ENCODE measurements around the gene MSH3.

DNA sequence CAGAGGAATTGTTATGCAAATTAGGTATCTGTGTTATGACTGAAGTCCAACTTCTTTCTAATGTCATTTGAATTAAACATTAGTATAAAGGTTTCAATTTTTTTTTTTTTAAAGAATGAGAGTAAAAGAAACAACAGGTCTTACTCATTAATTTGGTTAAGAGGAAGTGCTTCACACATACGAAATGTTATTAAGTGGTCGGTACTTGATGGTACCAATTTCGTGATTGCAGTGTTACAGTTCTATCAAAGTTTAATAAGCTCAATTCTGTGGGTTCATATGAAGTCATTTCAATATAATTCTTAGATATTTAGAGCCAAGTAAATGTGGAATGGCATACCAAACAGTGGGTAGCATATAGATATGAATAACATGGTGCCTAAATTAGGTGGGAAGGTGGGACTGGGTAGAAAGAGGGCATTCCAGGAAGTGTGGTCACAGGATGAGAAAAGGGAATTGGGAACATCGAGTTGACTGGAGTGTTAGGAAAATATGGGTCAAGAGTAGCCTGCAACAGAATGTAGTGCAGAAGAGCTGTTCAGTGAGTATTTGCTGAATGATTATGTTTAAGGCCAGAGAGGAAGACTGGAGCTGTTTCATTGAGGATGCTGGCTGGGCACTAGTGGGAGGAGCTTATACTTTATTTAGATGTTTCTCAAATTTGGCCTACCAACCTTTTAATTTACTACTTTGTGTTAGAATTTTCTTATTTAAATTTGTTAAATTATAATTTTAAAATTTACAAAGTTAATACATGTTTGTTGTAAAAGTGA, 34.4 kb downstream of the MSH3 start:
- TF ChIP-seq, protein P1, sequence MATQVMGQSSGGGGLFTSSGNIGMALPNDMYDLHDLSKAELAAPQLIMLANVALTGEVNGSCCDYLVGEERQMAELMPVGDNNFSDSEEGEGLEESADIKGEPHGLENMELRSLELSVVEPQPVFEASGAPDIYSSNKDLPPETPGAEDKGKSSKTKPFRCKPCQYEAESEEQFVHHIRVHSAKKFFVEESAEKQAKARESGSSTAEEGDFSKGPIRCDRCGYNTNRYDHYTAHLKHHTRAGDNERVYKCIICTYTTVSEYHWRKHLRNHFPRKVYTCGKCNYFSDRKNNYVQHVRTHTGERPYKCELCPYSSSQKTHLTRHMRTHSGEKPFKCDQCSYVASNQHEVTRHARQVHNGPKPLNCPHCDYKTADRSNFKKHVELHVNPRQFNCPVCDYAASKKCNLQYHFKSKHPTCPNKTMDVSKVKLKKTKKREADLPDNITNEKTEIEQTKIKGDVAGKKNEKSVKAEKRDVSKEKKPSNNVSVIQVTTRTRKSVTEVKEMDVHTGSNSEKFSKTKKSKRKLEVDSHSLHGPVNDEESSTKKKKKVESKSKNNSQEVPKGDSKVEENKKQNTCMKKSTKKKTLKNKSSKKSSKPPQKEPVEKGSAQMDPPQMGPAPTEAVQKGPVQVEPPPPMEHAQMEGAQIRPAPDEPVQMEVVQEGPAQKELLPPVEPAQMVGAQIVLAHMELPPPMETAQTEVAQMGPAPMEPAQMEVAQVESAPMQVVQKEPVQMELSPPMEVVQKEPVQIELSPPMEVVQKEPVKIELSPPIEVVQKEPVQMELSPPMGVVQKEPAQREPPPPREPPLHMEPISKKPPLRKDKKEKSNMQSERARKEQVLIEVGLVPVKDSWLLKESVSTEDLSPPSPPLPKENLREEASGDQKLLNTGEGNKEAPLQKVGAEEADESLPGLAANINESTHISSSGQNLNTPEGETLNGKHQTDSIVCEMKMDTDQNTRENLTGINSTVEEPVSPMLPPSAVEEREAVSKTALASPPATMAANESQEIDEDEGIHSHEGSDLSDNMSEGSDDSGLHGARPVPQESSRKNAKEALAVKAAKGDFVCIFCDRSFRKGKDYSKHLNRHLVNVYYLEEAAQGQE (tag by site-specific recombination; IDR thresholded peaks at IDR 0.05), result no peak
- TF ChIP-seq, protein P2, sequence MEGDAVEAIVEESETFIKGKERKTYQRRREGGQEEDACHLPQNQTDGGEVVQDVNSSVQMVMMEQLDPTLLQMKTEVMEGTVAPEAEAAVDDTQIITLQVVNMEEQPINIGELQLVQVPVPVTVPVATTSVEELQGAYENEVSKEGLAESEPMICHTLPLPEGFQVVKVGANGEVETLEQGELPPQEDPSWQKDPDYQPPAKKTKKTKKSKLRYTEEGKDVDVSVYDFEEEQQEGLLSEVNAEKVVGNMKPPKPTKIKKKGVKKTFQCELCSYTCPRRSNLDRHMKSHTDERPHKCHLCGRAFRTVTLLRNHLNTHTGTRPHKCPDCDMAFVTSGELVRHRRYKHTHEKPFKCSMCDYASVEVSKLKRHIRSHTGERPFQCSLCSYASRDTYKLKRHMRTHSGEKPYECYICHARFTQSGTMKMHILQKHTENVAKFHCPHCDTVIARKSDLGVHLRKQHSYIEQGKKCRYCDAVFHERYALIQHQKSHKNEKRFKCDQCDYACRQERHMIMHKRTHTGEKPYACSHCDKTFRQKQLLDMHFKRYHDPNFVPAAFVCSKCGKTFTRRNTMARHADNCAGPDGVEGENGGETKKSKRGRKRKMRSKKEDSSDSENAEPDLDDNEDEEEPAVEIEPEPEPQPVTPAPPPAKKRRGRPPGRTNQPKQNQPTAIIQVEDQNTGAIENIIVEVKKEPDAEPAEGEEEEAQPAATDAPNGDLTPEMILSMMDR (tag by site-specific recombination; IDR thresholded peaks at IDR 0.05), result no peak
- TF ChIP-seq, protein P3, sequence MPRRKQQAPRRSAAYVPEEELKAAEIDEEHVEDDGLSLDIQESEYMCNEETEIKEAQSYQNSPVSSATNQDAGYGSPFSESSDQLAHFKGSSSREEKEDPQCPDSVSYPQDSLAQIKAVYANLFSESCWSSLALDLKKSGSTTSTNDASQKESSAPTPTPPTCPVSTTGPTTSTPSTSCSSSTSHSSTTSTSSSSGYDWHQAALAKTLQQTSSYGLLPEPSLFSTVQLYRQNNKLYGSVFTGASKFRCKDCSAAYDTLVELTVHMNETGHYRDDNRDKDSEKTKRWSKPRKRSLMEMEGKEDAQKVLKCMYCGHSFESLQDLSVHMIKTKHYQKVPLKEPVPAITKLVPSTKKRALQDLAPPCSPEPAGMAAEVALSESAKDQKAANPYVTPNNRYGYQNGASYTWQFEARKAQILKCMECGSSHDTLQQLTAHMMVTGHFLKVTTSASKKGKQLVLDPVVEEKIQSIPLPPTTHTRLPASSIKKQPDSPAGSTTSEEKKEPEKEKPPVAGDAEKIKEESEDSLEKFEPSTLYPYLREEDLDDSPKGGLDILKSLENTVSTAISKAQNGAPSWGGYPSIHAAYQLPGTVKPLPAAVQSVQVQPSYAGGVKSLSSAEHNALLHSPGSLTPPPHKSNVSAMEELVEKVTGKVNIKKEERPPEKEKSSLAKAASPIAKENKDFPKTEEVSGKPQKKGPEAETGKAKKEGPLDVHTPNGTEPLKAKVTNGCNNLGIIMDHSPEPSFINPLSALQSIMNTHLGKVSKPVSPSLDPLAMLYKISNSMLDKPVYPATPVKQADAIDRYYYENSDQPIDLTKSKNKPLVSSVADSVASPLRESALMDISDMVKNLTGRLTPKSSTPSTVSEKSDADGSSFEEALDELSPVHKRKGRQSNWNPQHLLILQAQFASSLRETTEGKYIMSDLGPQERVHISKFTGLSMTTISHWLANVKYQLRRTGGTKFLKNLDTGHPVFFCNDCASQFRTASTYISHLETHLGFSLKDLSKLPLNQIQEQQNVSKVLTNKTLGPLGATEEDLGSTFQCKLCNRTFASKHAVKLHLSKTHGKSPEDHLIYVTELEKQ (tag by site-specific recombination; IDR thresholded peaks at IDR 0.05; ENCODE audit: borderline replicate concordance), result no peak
- TF ChIP-seq ZNF155 (tag by site-specific recombination; IDR thresholded peaks at IDR 0.05), result no peak
- TF ChIP-seq ZNF146 (tag by site-specific recombination; IDR thresholded peaks at IDR 0.05), result no peak
- TF ChIP-seq YY1 (tag by site-specific recombination; IDR thresholded peaks at IDR 0.05), result no peak
- TF ChIP-seq, protein P4, sequence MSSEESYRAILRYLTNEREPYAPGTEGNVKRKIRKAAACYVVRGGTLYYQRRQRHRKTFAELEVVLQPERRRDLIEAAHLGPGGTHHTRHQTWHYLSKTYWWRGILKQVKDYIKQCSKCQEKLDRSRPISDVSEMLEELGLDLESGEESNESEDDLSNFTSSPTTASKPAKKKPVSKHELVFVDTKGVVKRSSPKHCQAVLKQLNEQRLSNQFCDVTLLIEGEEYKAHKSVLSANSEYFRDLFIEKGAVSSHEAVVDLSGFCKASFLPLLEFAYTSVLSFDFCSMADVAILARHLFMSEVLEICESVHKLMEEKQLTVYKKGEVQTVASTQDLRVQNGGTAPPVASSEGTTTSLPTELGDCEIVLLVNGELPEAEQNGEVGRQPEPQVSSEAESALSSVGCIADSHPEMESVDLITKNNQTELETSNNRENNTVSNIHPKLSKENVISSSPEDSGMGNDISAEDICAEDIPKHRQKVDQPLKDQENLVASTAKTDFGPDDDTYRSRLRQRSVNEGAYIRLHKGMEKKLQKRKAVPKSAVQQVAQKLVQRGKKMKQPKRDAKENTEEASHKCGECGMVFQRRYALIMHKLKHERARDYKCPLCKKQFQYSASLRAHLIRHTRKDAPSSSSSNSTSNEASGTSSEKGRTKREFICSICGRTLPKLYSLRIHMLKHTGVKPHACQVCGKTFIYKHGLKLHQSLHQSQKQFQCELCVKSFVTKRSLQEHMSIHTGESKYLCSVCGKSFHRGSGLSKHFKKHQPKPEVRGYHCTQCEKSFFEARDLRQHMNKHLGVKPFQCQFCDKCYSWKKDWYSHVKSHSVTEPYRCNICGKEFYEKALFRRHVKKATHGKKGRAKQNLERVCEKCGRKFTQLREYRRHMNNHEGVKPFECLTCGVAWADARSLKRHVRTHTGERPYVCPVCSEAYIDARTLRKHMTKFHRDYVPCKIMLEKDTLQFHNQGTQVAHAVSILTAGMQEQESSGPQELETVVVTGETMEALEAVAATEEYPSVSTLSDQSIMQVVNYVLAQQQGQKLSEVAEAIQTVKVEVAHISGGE (tag by site-specific recombination; conservative IDR thresholded peaks at IDR 0.05; ENCODE audit: low read depth), result no peak
- no peak for TF ChIP-seq ZNF555 (tag by site-specific recombination; conservative IDR thresholded peaks at IDR 0.05)
- TF ChIP-seq SALL2 (tag by site-specific recombination; IDR thresholded peaks at IDR 0.05; ENCODE audit: borderline replicate concordance), result no peak
- TF ChIP-seq OSR2 (tag by site-specific recombination; IDR thresholded peaks at IDR 0.05), result no peak
- TF ChIP-seq GLI4 (tag by site-specific recombination; IDR thresholded peaks at IDR 0.05), result no peak

Data from HEK293 (cell line).